NT2/D1 (cell line): ENCODE measurements around the gene CD58.

Experiments
- SUZ12 ChIP-seq: IDR thresholded peaks from 2 replicates; pipeline ENCODE4 v1.6.1; 2011; ENCODE audit not compliant: insufficient read length, insufficient read depth; ENCODE audit errors: extremely low read depth
- YY1 ChIP-seq: IDR thresholded peaks from 2 replicates; pipeline ENCODE4 v1.6.1; 2011; ENCODE audit not compliant: insufficient read length, insufficient read depth
- ZNF274 ChIP-seq: IDR thresholded peaks from 2 replicates; pipeline ENCODE4 v1.6.1; 2011; ENCODE audit warnings: mild to moderate bottlenecking, low read depth, low read length

- TF ChIP-seq YY1 (no peak), SUZ12 (no peak), ZNF274 (no peak)
Observed at GRCh38 chr1:116605315-116605714, 34.5 kb upstream of the CD58 start.
